SK-N-SH (cell line): ENCODE data around the gene ELP4.

Experiments
- CHD2 ChIP-seq: fragments of 150-350 bp; IDR thresholded peaks from 2 replicates; pipeline ENCODE4 v1.6.1; 2018; ENCODE audit warnings: low read length; ENCODE audit not compliant: partially characterized antibody
- CTCF ChIP-seq: fragments of 200-600 bp; sonication (generic); IDR thresholded peaks from 2 replicates; pipeline ENCODE4 v1.6.1; 2017; ENCODE audit warnings: antibody characterized with exemption, mild to moderate bottlenecking, moderate library complexity
- EZH2phosphoT487 ChIP-seq: fragments of 200-600 bp; sonication (generic); IDR thresholded peaks from 2 replicates; pipeline ENCODE4 v1.6.1; 2017; ENCODE audit warnings: low read depth, mixed run types, mild to moderate bottlenecking, antibody characterized with exemption, moderate library complexity, borderline replicate concordance
- FOXJ3 ChIP-seq: sonication (generic); formaldehyde crosslinking; IDR thresholded peaks from 2 replicates; pipeline ENCODE4 v1.5.1; 2020; ENCODE audit warnings: mild to moderate bottlenecking, missing genetic modification reagents
- MAX ChIP-seq: IDR thresholded peaks from 2 replicates; pipeline ENCODE4 v1.4.0; 2012; ENCODE audit warnings: low read depth
- POLR2AphosphoS5 ChIP-seq: IDR thresholded peaks from 2 replicates; pipeline ENCODE4 v1.6.1; 2012; ENCODE audit warnings: low read depth, low read length
- RAD21 ChIP-seq: IDR thresholded peaks from 2 replicates; pipeline ENCODE4 v1.6.1; 2012; ENCODE audit warnings: mild to moderate bottlenecking, low read length
- TAF1 ChIP-seq: IDR thresholded peaks from 2 replicates; pipeline ENCODE4 v1.6.1; 2012; ENCODE audit warnings: low read depth, mild to moderate bottlenecking, low read length, moderate library complexity, borderline replicate concordance
- TEAD4 ChIP-seq: IDR thresholded peaks from 2 replicates; pipeline ENCODE4 v1.4.0; 2012; ENCODE audit warnings: mild to moderate bottlenecking, borderline replicate concordance; ENCODE audit not compliant: insufficient read depth
- USF2 ChIP-seq: fragments of 150-350 bp; IDR thresholded peaks from 2 replicates; pipeline ENCODE4 v1.6.1; 2017; ENCODE audit warnings: antibody characterized with exemption, low read length, low read depth, borderline replicate concordance
- ZBTB33 ChIP-seq: IDR thresholded peaks from 2 replicates; pipeline ENCODE4 v1.4.0; 2012; ENCODE audit warnings: low read depth, borderline replicate concordance

GRCh38 chr11:31512117-31512516, 2.5 kb downstream of the ELP4 start:
- no peak for TF ChIP-seq CTCF
- TF ChIP-seq USF2, result no peak
- TF ChIP-seq MAX, result no peak
- no peak for TF ChIP-seq ZBTB33
- no peak for TF ChIP-seq POLR2AphosphoS5
- TF ChIP-seq TAF1, result no peak
- TF ChIP-seq RAD21, result no peak
- TF ChIP-seq EZH2phosphoT487, result no peak
- no peak for TF ChIP-seq TEAD4
- TF ChIP-seq CHD2, result no peak
- TF ChIP-seq FOXJ3 (CRISPR knock-in tag), result no peak
